Skeletal muscle satellite cell (primary cell): ENCODE measurements around the gene PCBP1.
A peak's percentile ranks its signal among the peaks of the same experiment; 100 is the strongest.
"Not testable (repeated sequence)": the region's sequence is repeated elsewhere in the genome, so short reads cannot be mapped to it uniquely, and the experiment has no call there.

ENCODE experiments used
- H3K27me3 ChIP-seq: 2 replicates; pipeline ENCODE4 v1.7.0; 2013; ENCODE audit warnings: low read length; ENCODE audit not compliant: control insufficient read depth, insufficient read depth
- H3K36me3 ChIP-seq: 2 replicates; pipeline ENCODE4 v1.7.0; 2013; ENCODE audit warnings: mild to moderate bottlenecking, control low read depth, low read length; ENCODE audit not compliant: insufficient read depth
- H3K4me1 ChIP-seq: 2 replicates; pipeline ENCODE4 v1.7.0; 2013; ENCODE audit warnings: low read length; ENCODE audit not compliant: control insufficient read depth, insufficient read depth
- H3K4me2 ChIP-seq: 2 replicates; pipeline ENCODE4 v1.7.0; 2013; ENCODE audit warnings: mild to moderate bottlenecking, low read length
- H3K4me3 ChIP-seq: 2 replicates; pipeline ENCODE4 v1.7.0; 2013; ENCODE audit warnings: low read length
- H3K9ac ChIP-seq: 2 replicates; pipeline ENCODE4 v1.7.0; 2013; ENCODE audit warnings: mild to moderate bottlenecking, low read depth, low read length, moderate library complexity
- H3K9me3 ChIP-seq: replicated peaks from 2 replicates; pipeline ENCODE4 v1.7.0; 2013; ENCODE audit warnings: mild to moderate bottlenecking, control low read depth, low read length

PCBP1 gene

GRCh38 chr2:70102323-70102905, 15.1 kb downstream of the PCBP1 start:
- peaks cover 13% of the 10 kb centered on the region for H3K4me1 ChIP-seq
- not testable (repeated sequence) for H3K4me2 ChIP-seq, H3K36me3 ChIP-seq, H3K9ac ChIP-seq, H3K4me3 ChIP-seq, H3K27me3 ChIP-seq, H3K9me3 ChIP-seq

- no peak overlapping the region for H3K9ac ChIP-seq
Observed at GRCh38 chr2:70103531-70104061, 16.3 kb downstream of the PCBP1 start.

GRCh38 chr2:70104231-70105111, 17.2 kb downstream of the PCBP1 start:
- peak overlapping the region; percentile 25 for H3K4me2 ChIP-seq
- peaks cover 27% of the 10 kb centered on the region for H3K4me1 ChIP-seq
- H3K9me3 ChIP-seq: no peaks in the 10 kb centered on the region
- H3K36me3 ChIP-seq: no peaks in the 10 kb centered on the region
- H3K4me3 ChIP-seq: no peak overlapping the region
- no peaks in the 10 kb centered on the region for H3K27me3 ChIP-seq
- peak overlapping the region; percentile 36 for H3K9ac ChIP-seq

More at GRCh38 chr2:70103531-70104061, 16.3 kb downstream of the PCBP1 start:
- H3K36me3 ChIP-seq: no peaks in the 10 kb centered on the region
- peaks cover 22% of the 10 kb centered on the region for H3K4me1 ChIP-seq
- H3K27me3 ChIP-seq: no peaks in the 10 kb centered on the region
- no peak overlapping the region for H3K4me3 ChIP-seq
- H3K9me3 ChIP-seq: no peaks in the 10 kb centered on the region
- H3K4me2 ChIP-seq: no peak overlapping the region

GRCh38 chr2:70106138-70106537, 18.9 kb downstream of the PCBP1 start:
- not testable (repeated sequence) for H3K4me3 ChIP-seq, H3K9me3 ChIP-seq, H3K4me2 ChIP-seq, H3K36me3 ChIP-seq, H3K27me3 ChIP-seq, H3K9ac ChIP-seq
- peaks cover 27% of the 10 kb centered on the region for H3K4me1 ChIP-seq

GRCh38 chr2:70110397-70110796, 23.1 kb downstream of the PCBP1 start:
- not testable (repeated sequence) for H3K9me3 ChIP-seq, H3K27me3 ChIP-seq, H3K4me3 ChIP-seq, H3K9ac ChIP-seq, H3K36me3 ChIP-seq, H3K4me2 ChIP-seq
- H3K4me1 ChIP-seq: peaks cover 42% of the 10 kb centered on the region

GRCh38 chr2:70111752-70112591, 24.7 kb downstream of the PCBP1 start:
- Histone ChIP-seq H3K9ac (peak overlapping the region; percentile 13), H3K4me3 (no peak overlapping the region), H3K36me3 (no peaks in the 10 kb centered on the region), H3K27me3 (no peaks in the 10 kb centered on the region), H3K4me1 (peaks cover 44% of the 10 kb centered on the region), H3K9me3 (no peaks in the 10 kb centered on the region), H3K4me2 (peak overlapping the region; percentile 49)

GRCh38 chr2:70113359-70114070, 26.2 kb downstream of the PCBP1 start:
- Histone ChIP-seq H3K4me3 (no peak overlapping the region), H3K4me1 (peaks cover 40% of the 10 kb centered on the region), H3K36me3 (no peaks in the 10 kb centered on the region), H3K27me3 (no peaks in the 10 kb centered on the region), H3K9ac (peak overlapping the region; percentile 55), H3K4me2 (peak overlapping the region; percentile 2), H3K9me3 (no peaks in the 10 kb centered on the region)

- H3K27me3 ChIP-seq: no peaks in the 10 kb centered on the region
- no peak overlapping the region for H3K4me3 ChIP-seq
- no peak overlapping the region for H3K9ac ChIP-seq
- H3K9me3 ChIP-seq: no peaks in the 10 kb centered on the region
- peak overlapping the region; percentile 26 for H3K4me2 ChIP-seq
- H3K4me1 ChIP-seq: peaks cover 37% of the 10 kb centered on the region
- H3K36me3 ChIP-seq: no peaks in the 10 kb centered on the region
Observed at GRCh38 chr2:70115646-70116442, 28.6 kb downstream of the PCBP1 start.

- Histone ChIP-seq H3K9me3 (no peaks in the 10 kb centered on the region), H3K4me1 (peaks cover 36% of the 10 kb centered on the region), H3K4me2 (no peak overlapping the region), H3K4me3 (no peak overlapping the region), H3K27me3 (no peaks in the 10 kb centered on the region), H3K36me3 (no peaks in the 10 kb centered on the region), H3K9ac (no peak overlapping the region)
Observed at GRCh38 chr2:70116936-70117552, 29.8 kb downstream of the PCBP1 start.

GRCh38 chr2:70118798-70119454, 31.6 kb downstream of the PCBP1 start:
- Histone ChIP-seq H3K9me3 (no peaks in the 10 kb centered on the region), H3K27me3 (no peaks in the 10 kb centered on the region), H3K36me3 (no peaks in the 10 kb centered on the region), H3K9ac (no peak overlapping the region), H3K4me3 (no peak overlapping the region), H3K4me2 (no peak overlapping the region), H3K4me1 (peaks cover 36% of the 10 kb centered on the region)
